ENCODE measurements around the gene RGL1. TPM values are rescaled to one million over a fixed set of nuclear protein-coding genes. Genes with fewer than 3 reads are reported as not detected.

The RGL1 gene
- total RNA-seq, 1 experiment from 2014 or later = 1.3 TPM

DNA sequence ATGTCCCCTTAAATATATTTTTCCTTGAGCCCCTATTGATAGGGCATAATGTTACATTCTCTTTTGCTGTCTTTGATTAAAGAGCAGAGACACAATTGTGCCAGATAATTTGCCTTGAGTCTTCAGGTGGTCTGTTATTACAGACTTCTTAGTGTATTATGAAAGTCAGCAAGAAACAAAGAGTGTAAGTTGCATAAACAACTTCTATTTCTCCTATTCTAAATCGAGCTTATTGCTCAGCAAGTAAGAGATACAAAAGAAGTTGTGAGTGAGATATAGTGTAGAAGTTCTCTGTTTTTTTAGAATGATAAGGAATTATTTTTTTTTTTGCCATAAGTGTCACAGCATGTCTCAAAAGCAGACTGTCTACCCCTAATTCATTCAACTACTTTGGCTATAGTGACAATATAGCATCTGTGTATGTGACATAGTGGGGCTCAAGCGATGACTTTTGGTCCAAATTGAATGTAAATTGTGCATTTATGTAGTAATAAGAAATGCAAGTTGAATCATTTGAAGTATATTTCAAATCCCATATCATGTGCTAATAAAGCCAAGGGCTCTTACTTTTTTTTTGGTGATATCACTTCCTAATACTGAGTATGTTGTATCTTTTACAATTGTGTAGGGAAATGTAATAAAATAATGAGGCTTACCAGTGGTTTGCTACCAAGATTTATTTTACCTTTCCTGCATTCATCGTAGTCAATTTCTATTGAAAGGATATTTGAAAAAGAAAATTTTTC, 81.3 kb downstream of the RGL1 start (continued):
- TF ChIP-seq, protein P1, sequence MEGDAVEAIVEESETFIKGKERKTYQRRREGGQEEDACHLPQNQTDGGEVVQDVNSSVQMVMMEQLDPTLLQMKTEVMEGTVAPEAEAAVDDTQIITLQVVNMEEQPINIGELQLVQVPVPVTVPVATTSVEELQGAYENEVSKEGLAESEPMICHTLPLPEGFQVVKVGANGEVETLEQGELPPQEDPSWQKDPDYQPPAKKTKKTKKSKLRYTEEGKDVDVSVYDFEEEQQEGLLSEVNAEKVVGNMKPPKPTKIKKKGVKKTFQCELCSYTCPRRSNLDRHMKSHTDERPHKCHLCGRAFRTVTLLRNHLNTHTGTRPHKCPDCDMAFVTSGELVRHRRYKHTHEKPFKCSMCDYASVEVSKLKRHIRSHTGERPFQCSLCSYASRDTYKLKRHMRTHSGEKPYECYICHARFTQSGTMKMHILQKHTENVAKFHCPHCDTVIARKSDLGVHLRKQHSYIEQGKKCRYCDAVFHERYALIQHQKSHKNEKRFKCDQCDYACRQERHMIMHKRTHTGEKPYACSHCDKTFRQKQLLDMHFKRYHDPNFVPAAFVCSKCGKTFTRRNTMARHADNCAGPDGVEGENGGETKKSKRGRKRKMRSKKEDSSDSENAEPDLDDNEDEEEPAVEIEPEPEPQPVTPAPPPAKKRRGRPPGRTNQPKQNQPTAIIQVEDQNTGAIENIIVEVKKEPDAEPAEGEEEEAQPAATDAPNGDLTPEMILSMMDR (IDR thresholded peaks at IDR 0.05 in 2 of 3, conservative IDR thresholded peaks at IDR 0.05 in 1 of 3; ENCODE audit: borderline replicate concordance in 1 of 3, insufficient read depth in 1 of 3, low read depth in 2 of 3, low read length in 2 of 3) = no peak
- TF ChIP-seq SIN3A (IDR thresholded peaks at IDR 0.05; ENCODE audit: low read depth) = no peak
- TF ChIP-seq SRF (IDR thresholded peaks at IDR 0.05; ENCODE audit: low read depth) = no peak
- TF ChIP-seq, protein P2, sequence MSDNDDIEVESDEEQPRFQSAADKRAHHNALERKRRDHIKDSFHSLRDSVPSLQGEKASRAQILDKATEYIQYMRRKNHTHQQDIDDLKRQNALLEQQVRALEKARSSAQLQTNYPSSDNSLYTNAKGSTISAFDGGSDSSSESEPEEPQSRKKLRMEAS (IDR thresholded peaks at IDR 0.05) = no peak
- no peak for TF ChIP-seq CBX3 (IDR thresholded peaks at IDR 0.05; ENCODE audit: low read depth)
- TF ChIP-seq ZNF274 (IDR thresholded peaks at IDR 0.05; ENCODE audit: low read depth, low read length) = no peak

DNA sequence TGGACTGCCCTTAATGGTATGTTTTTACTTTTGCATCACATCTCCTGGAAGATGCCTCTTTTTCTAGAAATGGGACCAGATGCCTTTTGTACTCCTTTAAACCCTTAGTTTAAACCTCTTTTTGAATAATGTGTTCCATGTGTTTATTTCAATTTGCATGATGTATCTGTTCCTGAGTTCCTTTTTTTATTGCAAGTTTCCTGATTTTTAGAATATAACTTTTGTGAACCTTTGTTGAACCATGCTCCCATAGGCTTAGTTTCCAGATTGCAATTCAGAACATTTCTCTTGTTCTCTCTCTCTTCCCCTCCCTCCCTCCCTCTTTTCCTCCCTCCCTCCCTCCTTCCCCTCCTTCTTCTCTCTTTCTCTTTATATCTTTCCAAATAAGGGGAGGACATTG, 81.9 kb downstream of the RGL1 start:
- ChIA-PET CTCF (no interaction called here), POLR2A (no interaction called here), RAD21 (ENCODE audit: low non-redundant PET in 1 of 2, low total read pairs in 2 of 2, uncharacterized antibody in 2 of 2, unreplicated experiment in 2 of 2) (no interaction called here)
- intact Hi-C loops (cut with micrococcal nuclease) = no loop called here
- H3K27ac ChIP-seq (ENCODE audit: low read depth, low read length) = no peak overlapping the region
- H3K9me2 ChIP-seq (ENCODE audit: insufficient read depth) = no peaks in the 10 kb centered on the region
- no peak for DNase-seq (ENCODE audit: low read depth, low spot score)
- H3K9ac ChIP-seq (ENCODE audit: low read length) = no peak overlapping the region
- no peak for ATAC-seq
- TF ChIP-seq JUND (IDR thresholded peaks at IDR 0.05) (no peak), EZH2 (IDR thresholded peaks at IDR 0.05) (no peak), YY1 (IDR thresholded peaks at IDR 0.05; ENCODE audit: extremely low read depth, insufficient replicate concordance, low read depth, low read length) (no peak), POLR2AphosphoS5 (IDR thresholded peaks at IDR 0.05; ENCODE audit: low read depth, low read length) (no peak), ZFX (IDR thresholded peaks at IDR 0.05) (no peak), TCF7L2 (IDR thresholded peaks at IDR 0.05; ENCODE audit: borderline replicate concordance, extremely low read depth, insufficient read depth, insufficient read length) (no peak), SRF (IDR thresholded peaks at IDR 0.05; ENCODE audit: low read depth) (no peak)
- TF ChIP-seq, protein P3, sequence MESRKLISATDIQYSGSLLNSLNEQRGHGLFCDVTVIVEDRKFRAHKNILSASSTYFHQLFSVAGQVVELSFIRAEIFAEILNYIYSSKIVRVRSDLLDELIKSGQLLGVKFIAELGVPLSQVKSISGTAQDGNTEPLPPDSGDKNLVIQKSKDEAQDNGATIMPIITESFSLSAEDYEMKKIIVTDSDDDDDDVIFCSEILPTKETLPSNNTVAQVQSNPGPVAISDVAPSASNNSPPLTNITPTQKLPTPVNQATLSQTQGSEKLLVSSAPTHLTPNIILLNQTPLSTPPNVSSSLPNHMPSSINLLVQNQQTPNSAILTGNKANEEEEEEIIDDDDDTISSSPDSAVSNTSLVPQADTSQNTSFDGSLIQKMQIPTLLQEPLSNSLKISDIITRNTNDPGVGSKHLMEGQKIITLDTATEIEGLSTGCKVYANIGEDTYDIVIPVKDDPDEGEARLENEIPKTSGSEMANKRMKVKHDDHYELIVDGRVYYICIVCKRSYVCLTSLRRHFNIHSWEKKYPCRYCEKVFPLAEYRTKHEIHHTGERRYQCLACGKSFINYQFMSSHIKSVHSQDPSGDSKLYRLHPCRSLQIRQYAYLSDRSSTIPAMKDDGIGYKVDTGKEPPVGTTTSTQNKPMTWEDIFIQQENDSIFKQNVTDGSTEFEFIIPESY (IDR thresholded peaks at IDR 0.05; ENCODE audit: extremely low read depth, insufficient replicate concordance, low read length) = no peak
- H2AFZ ChIP-seq (ENCODE audit: low read depth, low read length, poor library complexity, severe bottlenecking) = no peak overlapping the region
- H3K36me3 ChIP-seq (ENCODE audit: control insufficient read depth in 1 of 2, insufficient read depth in 2 of 2, low read length in 2 of 2) = no peaks in the 10 kb centered on the region
- no peaks in the 10 kb centered on the region for H3K27me3 ChIP-seq (ENCODE audit: insufficient read depth, low read length)
- H3K9me3 ChIP-seq (ENCODE audit: control insufficient read depth in 1 of 2, insufficient read depth in 1 of 2, low read depth in 1 of 2, low read length in 2 of 2) = no peaks in the 10 kb centered on the region
- peaks cover 0 to 4% of the 10 kb centered on the region in 2 experiments; a peak in 2 of 4 replicates for H3K4me1 ChIP-seq (ENCODE audit: control insufficient read depth in 1 of 2, insufficient read depth in 2 of 2, low read length in 2 of 2)
- H3K4me3 ChIP-seq (replicated peaks in 1 of 2; ENCODE audit: low read depth in 1 of 2, low read length in 2 of 2) = no peak overlapping the region
- no peaks in the 10 kb centered on the region for H4K20me1 ChIP-seq (ENCODE audit: insufficient read depth)
- BruUV-seq (replicated peaks) = no TSS peak
- H3K79me2 ChIP-seq (ENCODE audit: insufficient read depth, low read length) = no peaks in the 10 kb centered on the region
- no peak overlapping the region for H3K4me2 ChIP-seq (ENCODE audit: low read length)
